Tongue (tissue), 2 donors: ENCODE results near the gene HERPUD1. TPM values are rescaled to one million over a fixed set of nuclear protein-coding genes. Genes with fewer than 3 reads are reported as not detected.
A peak's percentile ranks its signal among the peaks of the same experiment; 100 is the strongest.
"Not testable (repeated sequence)": the region's sequence is repeated elsewhere in the genome, so short reads cannot be mapped to it uniquely, and the experiment has no call there.

Source experiments
- DNase-seq: peaks from one replicate; pipeline ENCODE4 v3.0.0-alpha.2; 2015
- total RNA-seq: library from RNA; depleted of rRNA; stranded (reverse); fragments of >200 nt; gene quantifications from one replicate; pipeline ENCODE4 v1.2.3, GENCODE V29; 2014

Gene HERPUD1
- total RNA-seq, 1 donor from 2014 or later = 117 TPM

DNA sequence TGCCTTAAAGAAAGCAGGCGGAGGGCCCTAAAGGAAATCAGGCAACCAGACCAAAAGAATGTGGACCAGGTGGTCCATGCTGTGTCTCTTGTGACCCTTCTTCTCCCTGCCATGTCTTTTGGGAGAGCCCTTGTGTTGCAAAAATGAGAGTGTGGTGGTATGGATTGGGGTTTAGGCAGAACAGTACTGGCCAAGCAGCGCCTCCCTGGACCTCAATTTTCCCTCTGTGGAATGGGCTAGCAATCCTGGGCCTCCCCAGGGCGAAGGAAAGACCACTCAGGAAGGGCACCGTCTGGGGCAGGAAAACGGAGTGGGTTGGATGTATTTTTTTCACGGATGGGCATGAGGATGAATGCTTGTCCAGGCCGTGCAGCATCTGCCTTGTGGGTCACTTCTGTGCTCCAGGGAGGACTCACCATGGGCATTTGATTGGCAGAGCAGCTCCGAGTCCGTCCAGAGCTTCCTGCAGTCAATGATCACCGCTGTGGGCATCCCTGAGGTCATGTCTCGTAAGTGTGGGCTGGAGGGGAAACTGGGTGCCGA is 49.9 kb downstream of the HERPUD1 start:
- no peak for DNase-seq

DNA sequence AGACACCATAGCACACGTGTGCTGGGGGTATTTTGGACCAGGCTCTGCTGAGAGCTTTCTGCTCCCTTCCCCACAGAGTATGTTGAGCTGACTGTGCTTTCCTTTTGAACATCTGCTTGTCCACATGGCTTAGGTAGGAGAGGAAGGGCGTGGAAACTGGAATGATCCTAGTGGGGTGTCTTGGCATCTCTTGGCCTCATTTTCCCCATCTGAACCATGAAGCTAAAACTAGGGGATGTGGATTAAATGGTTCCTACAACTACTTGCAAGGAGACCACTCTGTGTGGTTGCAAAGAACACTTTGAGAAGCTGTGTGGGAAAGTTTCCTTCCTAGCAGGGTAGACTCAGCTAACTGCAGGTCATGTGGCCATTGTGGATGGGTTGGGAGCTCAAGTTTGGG is 50.8 kb downstream of the HERPUD1 start:
- DNase-seq = no peak

DNA sequence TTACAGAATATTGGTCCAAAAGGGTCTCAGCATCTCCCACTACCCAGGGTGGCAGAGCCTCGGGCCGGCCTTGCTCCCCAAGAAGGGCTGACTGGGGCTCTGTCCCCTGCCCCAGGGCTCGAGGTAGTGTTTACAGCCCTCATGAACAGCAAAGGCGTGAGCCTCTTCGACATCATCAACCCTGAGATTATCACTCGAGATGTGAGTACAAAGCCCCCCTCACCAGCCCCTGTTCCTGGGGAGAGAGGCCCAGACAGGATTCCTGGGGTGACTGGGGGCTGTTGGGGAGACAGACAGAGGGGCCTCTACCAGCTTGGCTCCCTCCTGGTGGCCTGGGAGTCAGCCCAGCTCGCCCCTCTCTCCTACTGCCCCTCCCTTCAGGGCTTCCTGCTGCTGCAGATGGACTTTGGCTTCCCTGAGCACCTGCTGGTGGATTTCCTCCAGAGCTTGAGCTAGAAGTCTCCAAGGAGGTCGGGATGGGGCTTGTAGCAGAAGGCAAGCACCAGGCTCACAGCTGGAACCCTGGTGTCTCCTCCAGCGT is 51.3 kb downstream of the HERPUD1 start:
- DNase-seq = no peak

DNA sequence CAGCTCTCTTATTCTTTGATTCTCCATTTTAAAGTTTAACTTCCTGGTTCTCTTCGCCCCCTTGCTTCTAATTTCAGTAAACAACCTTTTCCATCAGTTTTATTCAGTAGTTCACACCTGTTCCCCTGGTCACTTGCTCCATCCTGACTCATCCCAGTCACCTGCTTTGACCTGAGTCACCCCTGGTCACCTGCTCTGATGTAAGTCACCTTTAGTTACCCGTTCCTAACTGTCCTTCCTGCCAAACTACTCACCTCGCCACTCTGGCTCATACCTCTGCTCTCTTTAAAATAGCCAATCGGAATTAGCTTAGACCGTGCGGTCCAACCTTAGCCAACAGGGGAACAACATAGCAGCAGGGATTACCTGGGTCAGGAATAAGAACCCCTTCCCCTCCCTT is 52.7 kb downstream of the HERPUD1 start:
- DNase-seq = no peak

DNA sequence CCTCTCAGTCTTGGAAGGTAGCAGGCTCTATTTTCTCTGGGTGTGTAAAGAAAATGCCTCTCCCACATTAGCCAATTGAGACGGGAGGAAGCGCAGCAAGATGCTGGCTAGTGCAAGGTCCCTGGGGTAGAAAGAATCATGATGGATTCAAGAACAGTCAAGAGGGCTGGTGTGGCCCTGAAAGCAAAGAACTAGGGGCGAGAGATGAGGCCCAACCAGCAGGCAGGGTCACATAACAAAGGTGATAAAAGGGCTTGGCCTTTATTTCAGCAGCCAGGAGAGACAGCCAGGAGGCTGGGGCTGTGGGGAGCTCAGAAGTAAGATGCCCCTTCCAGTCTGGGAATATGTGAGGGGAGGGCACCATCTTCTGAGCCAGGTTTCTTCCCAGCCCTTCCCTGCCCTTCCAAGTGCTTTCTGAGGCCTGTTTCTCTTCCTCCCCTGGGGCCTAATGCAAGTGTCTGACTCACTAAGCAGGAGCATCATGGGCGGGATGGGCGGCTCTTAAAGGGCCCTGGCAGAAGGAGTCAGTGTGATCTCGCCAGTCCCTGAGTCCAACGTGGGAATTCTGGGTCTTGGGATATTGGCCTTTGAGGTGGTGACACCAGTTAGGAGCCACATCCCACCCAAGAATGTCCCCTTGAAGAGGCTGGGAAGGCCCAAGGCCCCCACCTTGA is 53.5 kb downstream of the HERPUD1 start:
- no peak for DNase-seq

DNA sequence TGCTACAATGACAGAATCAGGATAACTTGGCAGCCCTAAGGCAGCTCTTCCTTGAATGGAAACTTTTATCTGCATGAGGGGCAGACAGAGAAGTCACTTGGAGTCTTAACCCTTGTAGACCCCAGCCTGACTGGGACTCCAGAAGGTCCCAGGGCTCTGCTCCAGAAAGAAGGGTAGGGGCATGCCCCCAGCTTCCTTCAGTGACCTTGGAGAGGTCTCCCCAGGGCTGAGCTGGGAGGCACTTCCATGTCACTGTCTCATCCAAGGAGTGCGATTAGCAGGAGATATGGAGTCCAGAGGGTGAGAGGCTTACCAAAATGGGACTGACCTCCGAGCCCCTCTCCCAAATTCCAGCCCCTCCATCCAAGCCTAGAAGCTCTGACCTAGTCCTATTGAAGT is 54.0 kb downstream of the HERPUD1 start:
- no peak for DNase-seq

DNA sequence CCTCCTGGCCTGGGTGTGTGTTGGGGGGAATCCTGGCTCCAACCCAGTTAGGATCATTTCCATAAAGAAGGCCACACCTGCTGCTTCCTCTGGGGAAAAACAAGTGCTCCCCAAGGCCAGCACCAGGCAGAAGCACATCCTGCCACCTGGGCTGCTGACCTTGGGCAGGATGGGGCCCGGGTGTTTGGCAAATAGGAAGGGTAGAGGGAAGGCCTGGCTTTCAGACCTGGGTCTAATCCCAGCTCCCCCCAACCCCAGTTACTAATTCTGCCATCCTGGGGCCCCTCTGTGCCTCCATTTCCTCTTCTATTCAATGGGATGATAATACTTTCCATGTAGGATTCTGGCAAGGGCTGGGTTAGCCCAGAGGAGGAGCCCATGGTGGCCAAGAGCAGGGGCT is 54.4 kb downstream of the HERPUD1 start:
- DNase-seq = no peak

DNA sequence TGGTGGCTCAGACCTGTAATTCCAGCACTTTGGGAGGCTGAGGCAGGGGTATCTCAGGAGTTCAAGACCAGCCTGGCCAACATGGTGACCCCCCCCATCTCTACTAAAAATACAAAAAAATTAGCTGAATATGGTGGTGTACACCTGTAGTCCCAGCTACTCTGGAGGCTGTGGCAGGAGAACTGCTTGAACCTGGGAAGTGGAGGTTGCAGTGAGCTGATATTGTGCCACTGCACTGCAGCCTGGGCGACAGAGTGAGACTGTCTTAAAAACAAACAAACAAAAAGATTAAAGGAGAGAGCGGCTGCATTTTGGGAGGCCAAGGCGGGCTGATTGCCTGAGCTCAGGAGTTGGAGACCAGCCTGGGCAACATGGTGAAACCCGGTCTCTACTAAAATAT is 55.0 kb downstream of the HERPUD1 start:
- not testable (repeated sequence) for DNase-seq

DNA sequence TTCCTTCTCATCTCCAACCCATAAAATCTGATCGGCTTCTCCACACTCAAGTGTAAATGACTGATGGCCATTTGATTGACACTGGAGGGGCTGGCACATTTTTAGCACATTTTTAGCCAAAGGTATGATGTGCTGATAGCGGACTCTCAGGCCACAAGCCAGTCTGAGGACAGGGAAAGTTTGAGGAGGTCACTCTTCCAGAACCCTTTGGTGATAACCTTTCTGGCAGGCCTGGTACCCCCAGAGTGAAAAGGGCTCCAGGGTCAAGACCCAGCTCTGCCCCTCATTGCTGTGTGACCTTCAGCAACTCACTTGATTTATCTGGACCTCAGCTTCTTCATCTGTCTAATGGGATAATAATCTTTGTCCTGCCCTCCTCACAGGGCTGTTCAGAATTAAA is 55.8 kb downstream of the HERPUD1 start:
- DNase-seq = no peak

DNA sequence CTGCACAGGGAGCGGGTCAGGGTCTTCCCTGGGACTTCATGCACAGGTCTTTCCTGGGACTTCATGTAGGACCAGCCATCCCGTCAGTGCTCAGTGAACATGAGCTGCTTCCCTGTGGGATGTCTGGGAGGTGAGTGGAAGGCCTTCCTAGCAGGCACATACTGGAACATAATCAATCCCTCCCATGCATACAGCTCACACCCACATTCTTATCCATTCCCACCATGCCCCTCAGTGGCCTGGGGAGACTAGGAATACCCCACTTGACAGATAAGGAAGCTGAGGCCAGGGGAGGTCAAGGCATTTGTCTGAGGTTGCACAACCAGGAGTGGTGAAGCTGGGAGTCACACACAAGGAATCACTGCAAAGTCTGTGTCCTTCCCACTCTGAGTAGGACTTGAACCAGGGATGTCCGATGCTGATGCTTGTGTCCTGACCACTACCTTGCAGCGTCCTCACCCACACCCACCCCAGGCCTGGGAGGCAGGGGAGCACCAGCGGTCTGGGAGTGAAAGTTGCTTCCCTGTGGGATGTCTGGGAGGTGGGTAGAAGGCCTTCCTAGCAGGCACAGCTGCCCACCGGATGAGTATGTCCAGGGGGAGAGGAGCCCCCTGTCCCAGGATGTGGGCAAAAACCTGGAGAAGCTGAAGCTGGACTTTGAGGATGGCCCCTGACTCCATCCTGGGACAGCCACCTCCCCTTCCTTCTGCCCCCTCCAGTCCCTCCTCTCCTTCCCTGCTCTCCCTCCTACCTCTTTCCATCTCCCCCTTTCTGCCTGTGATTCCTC is 56.4 kb downstream of the HERPUD1 start:
- DNase-seq = no peak

DNA sequence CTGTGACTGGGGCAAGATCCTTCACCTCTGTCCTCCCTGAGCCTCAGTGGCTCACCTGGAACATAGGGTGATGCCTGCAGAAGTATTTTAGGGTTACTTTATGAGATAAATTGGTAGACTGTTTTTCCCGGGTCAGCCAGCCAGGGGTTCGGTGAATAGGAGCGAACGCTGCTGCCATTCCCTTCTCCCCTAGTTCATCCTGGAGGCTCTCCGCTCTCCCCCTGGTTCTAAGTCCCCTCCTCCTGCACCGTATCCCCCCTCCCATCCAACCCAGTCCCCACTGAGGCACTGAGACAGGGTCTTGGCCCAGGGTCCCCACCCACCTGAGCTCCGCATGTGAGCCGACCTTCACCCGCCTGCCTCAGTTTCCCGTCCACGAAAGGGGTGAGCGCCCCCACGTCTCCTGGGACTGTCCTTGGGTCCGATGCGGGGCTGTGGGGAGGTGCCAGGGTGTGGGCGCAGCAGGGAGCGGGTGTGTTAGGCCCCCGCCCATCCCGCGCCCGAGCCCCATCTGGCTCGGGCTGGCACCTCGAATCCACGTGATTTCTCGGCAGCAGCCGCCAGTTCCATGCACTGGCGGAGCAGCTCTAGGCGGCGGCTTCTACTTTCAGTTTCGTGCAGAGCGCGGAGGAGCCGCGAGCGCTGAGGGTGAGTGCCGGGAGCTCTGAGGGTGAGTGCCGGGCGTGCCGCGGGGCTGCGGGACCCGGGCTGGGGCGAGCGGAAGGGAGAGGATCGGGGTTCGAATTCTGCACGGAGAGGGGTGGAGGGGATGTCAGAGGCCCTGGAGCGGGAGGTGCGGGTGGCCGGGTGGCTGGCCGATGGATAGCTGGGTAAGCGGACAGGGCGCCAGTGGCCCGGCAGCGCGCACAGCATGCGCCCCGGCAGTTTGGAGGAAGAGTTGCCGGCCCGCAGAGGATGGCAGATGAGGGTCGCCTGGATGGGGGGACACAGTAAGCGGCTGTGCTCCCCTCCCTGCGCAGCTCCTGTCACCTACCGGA is 57.3 kb downstream of the HERPUD1 start, which contains the start of gene NLRC5:
Gene NLRC5, plus strand, starts transcription at position 610 of the 998 bp plus-strand sequence. CDS start 31,156 bp downstream, outside the sequence.
- peak; percentile 89 for DNase-seq

DNA sequence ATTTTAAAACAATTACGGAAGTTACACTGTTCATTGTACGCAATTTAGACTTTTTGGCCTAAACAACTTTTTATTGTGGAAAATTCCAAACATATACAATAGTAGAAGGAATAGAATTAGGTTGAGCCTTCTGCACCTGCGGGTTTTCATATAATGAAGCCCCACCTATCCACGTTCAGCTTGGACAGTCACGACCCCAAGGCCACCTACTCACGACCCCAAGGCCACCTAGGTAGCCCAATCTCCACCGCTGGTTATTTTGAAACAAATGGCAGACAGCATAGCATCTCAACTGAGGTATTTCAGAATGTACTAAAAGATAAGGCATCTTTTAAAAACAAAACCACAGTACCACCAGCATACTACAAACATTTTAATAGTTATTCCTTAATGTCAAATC is 58.0 kb downstream of the HERPUD1 start:
- no peak for DNase-seq

DNA sequence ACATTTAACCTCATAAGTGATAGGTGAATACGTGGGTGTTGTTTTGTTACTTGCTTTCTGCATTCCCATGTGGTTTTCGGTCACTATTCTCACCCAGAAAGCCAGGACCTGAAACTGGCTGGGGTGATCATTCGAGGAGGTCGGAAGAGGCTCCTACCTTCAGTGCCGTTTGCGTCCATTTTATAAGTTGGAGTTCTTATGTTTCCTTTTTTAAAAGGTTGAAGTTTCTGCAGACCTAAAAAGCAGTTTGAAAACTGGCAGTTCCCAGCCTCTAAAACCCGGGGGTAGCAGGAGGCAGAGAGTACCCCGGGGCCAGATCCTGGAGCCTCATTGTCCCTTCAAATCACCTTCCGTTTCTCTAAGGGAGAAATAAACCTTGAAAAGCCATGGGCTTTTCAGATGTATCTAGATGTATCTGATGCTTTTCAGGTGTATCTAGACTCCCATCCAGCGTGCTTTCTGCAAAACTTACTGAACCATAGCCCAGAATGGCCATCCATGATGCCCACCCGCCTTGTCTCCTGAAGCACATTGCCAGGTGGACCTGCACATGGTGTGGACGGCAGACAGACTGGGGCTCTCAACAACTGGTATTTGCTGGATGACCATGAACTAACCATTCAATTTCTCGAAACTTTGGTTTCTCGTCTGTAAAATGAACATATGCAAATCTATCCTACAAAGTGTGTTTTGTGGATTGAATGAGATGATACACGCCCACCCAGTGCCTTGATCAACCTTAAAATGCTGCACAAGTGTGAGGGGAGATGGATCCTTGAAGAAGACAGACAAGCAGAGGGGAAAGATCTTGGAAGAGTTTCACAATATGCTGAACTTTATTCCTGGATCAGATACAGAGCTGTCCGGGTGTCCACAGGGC is 58.7 kb downstream of the HERPUD1 start:
- DNase-seq = no peak

DNA sequence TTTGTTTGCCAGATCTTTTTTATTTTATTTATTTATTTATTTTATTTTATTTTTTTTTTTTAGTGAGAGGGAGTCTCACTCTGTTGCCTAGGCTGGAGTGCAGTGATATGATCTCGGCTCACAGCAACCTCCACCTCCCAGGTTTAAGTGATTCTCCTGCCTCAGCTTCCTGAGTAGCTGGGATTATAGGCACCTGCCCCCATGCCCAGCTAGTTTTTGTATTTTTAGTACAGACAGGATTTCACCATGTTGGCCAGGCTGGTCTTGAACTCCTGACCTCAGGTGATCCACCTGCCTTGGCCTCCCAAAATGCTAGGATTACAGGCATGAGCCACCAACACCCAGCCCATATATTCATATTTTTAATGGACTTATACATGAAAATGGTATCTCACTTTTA is 60.5 kb downstream of the HERPUD1 start:
- not testable (repeated sequence) for DNase-seq

DNA sequence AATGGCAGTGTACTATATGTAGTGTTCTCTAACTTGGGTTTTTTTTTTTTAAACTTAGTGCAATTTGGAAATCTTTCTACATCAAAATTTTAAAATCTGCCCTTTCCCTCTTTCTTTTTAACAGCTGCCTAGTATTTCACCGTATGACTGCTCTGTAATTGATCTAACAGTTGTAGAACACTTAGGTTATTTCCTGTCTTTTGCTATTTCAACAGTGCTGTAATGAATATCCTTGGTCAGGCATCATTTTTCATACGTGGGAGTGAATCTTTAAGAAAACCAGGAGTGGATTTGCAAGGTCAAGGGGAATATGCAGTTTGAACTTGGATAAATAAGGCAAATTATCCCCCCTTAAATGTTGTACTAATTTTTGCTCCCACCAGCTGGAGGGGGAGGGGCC is 61.3 kb downstream of the HERPUD1 start:
- no peak for DNase-seq

DNA sequence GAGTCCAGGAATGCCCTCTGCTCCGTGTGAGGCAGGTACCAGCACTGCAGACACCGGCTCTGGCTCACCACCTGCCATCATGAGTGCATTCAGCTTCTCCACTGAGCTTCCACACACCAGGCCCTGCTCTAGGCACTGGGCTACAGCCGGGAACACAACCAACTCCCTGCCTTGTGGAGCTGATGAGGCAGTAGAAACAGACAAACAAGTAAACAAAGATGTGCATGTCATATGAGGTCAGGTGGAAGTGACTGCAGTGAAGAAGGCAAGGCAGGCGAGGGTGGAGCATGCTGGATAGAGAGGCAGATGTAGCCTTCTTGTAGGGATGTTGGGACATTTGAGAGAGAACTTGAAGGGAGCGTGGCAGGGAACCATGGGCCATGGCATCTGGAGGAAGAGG is 62.4 kb downstream of the HERPUD1 start:
- DNase-seq = no peak
